Body of pancreas (tissue), 4 donors: Measurements from ENCODE around the gene RNF39. TPM values are rescaled to one million over a fixed set of nuclear protein-coding genes. Genes with fewer than 3 reads are reported as not detected.

Source experiments
- ATAC-seq: fragments of 150-250 bp; one replicate; pipeline ENCODE4 v1.9.1; 2016
- DNase-seq, 4 donors: peaks; one replicate each; pipeline ENCODE4 v3.0.0-alpha.2; 2019
- H3K27ac ChIP-seq, 4 donors: fragments of 200-600 bp; sonication (generic); 1 replicate in 3 of 4; 2 replicates in 1 of 4; pipeline versions ENCODE4 v1.5.1 to v1.6.1; 2016 to 2019; ENCODE audit warnings: mild to moderate bottlenecking in 1 of 4, mixed read lengths in 1 of 4, moderate library complexity in 1 of 4
- H3K27me3 ChIP-seq, 2 donors: fragments of 200-600 bp; sonication (generic); one replicate each; pipeline ENCODE4 v1.6.0; 2016; ENCODE audit warnings: mild to moderate bottlenecking in 1 of 2
- H3K36me3 ChIP-seq, 2 donors: fragments of 200-600 bp; sonication (generic); replicated peaks in 1 of 2; 2 replicates each; pipeline ENCODE4 v1.5.1; 2016; ENCODE audit warnings: low read depth in 2 of 2; ENCODE audit not compliant: insufficient read depth in 1 of 2
- H3K4me1 ChIP-seq: fragments of 200-600 bp; sonication (generic); one replicate; pipeline ENCODE4 v1.6.0; 2016
- H3K4me3 ChIP-seq, 2 donors: fragments of 200-600 bp; sonication (generic); 1 replicate in 1 of 2; 2 replicates in 1 of 2; pipeline ENCODE4 v1.5.1; 2016 to 2019
- H3K9me3 ChIP-seq, 3 donors: fragments of 200-600 bp; sonication (generic); 1 replicate in 2 of 3; 2 replicates in 1 of 3; pipeline ENCODE4 v1.5.1; 2016
- CTCF ChIP-seq, 7 experiments: fragments of 450-650 bp in 4 of 7; fragments of 200-600 bp in 3 of 7; sonication (generic) in 3 of 7; IDR thresholded peaks; one replicate each; pipeline ENCODE4 v1.5.1; 2016 to 2019; ENCODE audit warnings: antibody characterized with exemption in 7 of 7
- POLR2A ChIP-seq, 3 donors: fragments of 450-650 bp; IDR thresholded peaks; one replicate each; pipeline ENCODE4 v1.6.1; 2016; ENCODE audit warnings: antibody characterized with exemption in 3 of 3, mild to moderate bottlenecking in 2 of 3
- WGBS, 2 donors: methylation state at CpG; one replicate each; pipeline ENCODE4 v1.1.5; 2017; 5-methylcytosine and 5-hydroxymethylcytosine counted together
- intact Hi-C: fragments of 100-400 bp; cut with DNase I; formaldehyde crosslinking; loops from one replicate; pipeline ENCODE4 v1.15.1; 2023
- small RNA-seq: library from RNA; depleted of rRNA; stranded (forward); fragments of <200 nt; gene quantifications from one replicate; pipeline ENCODE3, GENCODE V24; 2016
- total RNA-seq, 2 donors: library from RNA; depleted of rRNA; stranded (reverse); fragments of >200 nt; gene quantifications; one replicate each; pipeline ENCODE4 v1.1.0, GENCODE V29; 2016

Gene RNF39
- total RNA-seq, 2 donors from 2014 or later, result 1.6 TPM; not detected in 1

- Histone ChIP-seq H3K36me3 (no peaks in the 10 kb centered on the region), H3K27ac (no peak overlapping the region), H3K4me1 (peaks cover 3% of the 10 kb centered on the region), H3K27me3 (no peaks in the 10 kb centered on the region), H3K4me3 (no peak overlapping the region), H3K9me3 (no peaks in the 10 kb centered on the region)
- 35 to 58% methylated on average over 1 of the region's 1 CpG for WGBS, 2 donors
- ATAC-seq (no peak), DNase-seq (no peak)
- TF ChIP-seq CTCF (IDR thresholded peaks at IDR 0.05) (no peak), POLR2A (IDR thresholded peaks at IDR 0.05) (no peak)
- intact Hi-C loops, result no loop called here
These were observed 54.9 kb downstream of the RNF39 start for GRCh38 chr6:30020626-30021025.

Small RNAs within 50 kb of the gene (small RNA-seq; reads per million reads assigned to genes)
- not detected for gene RF02218
- not detected for gene RF02219
- gene RF02220, result not detected

Other genes starting within 250 kb of the RNF39 start
- under 1 TPM in 1 of 2 donors, not detected in 1; 0.78 TPM for gene HLA-G, start 247.9 kb downstream of the RNF39 start, total RNA-seq
- gene HLA-A, start 133.2 kb downstream of the RNF39 start, total RNA-seq, result 100 to 1,000 TPM; 104 to 281 TPM
- 10 to 100 TPM in 1 of 2 donors, 1 to 10 TPM in 1; 7.6 to 18.7 TPM for gene POLR1H, start 14.5 kb downstream of the RNF39 start, total RNA-seq
- gene PPP1R11, start 8.6 kb downstream of the RNF39 start, total RNA-seq, result 10 to 100 TPM; 18.9 to 34.3 TPM
- under 1 TPM in 1 of 2 donors, not detected in 1; 0.26 TPM for gene TRIM31, start 37.3 kb upstream of the RNF39 start, total RNA-seq
- not detected for gene TRIM40, start 60.4 kb upstream of the RNF39 start, total RNA-seq
- not detected for gene TRIM10, start 85.4 kb upstream of the RNF39 start, total RNA-seq
- gene TRIM15, start 87.8 kb upstream of the RNF39 start, total RNA-seq, result under 1 TPM in 1 of 2 donors, not detected in 1; 0.52 TPM
- 10 to 100 TPM; 31.9 to 66.6 TPM for gene TRIM26, start 137.6 kb upstream of the RNF39 start, total RNA-seq